ENCODE measurements around the gene MLXIP.
"Not testable (repeated sequence)": the region's sequence is repeated elsewhere in the genome, so short reads cannot be mapped to it uniquely, and the experiment has no call there.

The MLXIP gene

GRCh38 chr12:122094735-122095631, 16.4 kb downstream of the MLXIP start:
- DNase-seq (ENCODE audit: low read depth in 1 of 2, low spot score in 1 of 2) = no peak

DNA sequence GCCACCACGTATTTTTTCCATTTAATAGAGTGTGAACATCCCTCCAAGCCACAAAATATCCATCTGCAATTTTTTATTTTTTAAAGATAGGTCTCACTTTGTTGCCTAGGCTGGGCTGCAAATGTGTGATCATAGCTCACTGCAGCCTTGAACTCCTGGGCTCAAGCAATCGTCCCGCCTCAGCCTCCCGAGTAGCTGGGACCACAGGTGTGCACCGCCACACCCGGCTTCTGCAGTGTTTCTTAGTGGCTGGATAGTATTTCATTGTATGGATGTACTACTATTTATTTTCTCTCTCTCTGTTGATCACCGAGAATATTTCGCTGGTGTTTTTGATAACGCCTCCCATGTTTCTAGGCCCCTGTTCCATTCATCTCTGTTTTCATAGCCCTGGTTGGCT, 17.5 kb downstream of the MLXIP start:
- no peak for DNase-seq (ENCODE audit: low read depth in 1 of 2, low spot score in 1 of 2)

DNA sequence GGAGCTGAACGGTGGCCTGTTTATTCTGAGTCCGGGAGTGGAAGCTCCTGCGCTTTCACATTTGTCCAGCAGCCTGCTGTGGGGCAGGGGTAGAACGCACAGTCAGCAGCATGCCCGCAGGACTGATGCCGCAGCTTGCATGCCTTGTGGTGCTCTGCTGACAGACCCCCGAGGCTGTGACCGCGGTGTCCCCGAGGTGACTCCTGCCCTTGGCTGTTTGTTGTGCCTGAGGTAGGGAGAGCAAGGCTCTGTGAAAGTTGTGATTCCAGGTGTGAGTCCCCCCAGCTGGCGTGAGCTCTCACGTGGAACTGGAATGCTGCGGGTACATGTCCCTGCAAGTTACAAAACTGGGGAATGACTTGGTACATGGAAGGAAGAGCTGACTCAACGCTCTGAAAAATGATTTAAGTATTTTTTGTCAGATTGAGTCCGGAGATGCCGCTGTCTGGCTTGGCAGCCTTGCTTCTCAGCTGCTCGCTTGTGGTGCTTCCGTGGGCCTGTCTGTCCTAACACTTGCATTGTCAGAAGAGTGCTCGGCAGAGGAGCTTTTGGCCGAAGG, 18.1 kb downstream of the MLXIP start:
- DNase-seq (ENCODE audit: low read depth in 1 of 2, low spot score in 1 of 2) = no peak

DNA sequence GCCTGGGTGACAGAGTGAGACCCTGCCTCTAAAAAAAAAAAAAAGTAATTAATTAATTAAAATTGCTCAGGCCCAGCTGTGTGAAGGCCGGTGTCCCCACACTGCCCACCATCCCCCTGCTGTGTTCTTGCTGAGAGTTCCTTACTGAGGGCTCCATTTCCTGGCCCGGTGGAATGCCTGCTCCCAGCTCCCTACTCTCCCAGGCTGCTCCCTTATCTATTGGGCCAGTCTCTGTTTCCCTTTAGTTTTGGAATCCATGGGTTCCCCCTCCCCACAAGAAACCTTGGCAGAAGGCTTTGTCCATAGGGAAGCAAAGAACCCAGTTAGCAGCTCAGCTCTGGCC, 19.0 kb downstream of the MLXIP start:
- no peak for DNase-seq (ENCODE audit: low read depth in 1 of 2, low spot score in 1 of 2)

GRCh38 chr12:122097927-122098756, 19.6 kb downstream of the MLXIP start:
- DNase-seq (ENCODE audit: low read depth in 1 of 2, low spot score in 1 of 2) = no peak

DNA sequence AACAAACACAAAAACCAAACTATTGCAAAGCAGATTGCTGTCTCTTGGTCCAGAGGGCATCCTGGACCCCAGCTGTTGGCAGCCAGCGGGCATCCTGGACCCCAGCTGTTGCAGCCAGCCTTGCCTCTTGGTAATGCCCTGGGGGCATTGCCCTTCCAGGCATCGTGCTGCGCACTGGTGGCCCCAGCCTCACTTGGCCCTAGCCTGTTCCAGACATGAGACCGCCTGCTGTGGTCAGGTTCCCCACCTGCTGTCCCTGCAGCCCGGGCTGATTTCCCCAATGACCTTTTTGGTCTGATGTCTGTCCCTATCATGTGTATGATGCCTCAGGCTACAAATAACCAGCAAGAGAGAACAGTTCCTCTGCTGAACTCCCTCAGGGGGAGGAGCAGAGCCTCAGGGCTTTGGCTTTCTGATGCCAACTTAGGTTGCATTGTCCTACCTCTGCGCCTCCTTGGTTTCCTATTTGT, 20.8 kb downstream of the MLXIP start:
- DNase-seq (ENCODE audit: low read depth in 1 of 2, low spot score in 1 of 2) = no peak

GRCh38 chr12:122099856-122100255, 21.3 kb downstream of the MLXIP start:
- DNase-seq (ENCODE audit: low read depth in 1 of 2, low spot score in 1 of 2) = no peak

DNA sequence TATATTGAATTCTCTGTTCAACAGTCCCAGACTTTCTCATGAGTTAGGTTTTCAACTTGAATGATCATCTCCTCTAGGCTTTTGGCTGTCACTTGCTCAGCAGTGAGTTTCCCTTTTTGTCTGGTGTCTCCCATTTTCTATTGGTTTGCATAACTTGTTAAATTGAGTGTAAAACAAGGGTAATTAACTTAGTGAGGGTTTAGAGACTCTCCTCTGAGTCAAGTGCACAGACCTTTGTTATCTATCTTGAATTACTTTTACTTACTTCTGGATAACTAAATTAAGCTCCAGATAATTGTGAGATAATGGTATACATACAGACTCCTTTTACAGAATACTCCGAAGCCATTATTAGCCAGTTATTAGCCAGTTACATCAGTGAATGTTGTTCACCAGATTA, 22.0 kb downstream of the MLXIP start:
- no peak for DNase-seq (ENCODE audit: low read depth in 1 of 2, low spot score in 1 of 2)

DNA sequence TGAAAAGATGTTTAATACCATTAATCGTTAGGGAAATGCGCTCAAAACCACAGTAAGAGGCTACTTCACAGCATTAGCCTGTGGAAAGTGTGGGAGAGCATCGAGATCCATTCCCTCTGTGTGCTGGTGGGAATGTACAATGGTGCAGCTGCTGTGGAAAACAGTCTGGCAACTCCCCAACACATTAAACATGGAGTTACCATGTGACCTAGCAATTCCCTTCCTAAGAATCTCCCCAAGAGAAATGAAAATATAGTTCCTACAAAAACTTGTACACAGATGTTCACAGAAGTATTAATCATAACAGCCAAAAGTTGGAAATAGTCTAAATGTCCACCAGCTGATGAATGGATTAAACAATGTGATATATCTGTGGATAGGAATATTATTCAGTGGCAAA, 23.8 kb downstream of the MLXIP start:
- DNase-seq (ENCODE audit: low read depth in 1 of 2, low spot score in 1 of 2) = no peak

DNA sequence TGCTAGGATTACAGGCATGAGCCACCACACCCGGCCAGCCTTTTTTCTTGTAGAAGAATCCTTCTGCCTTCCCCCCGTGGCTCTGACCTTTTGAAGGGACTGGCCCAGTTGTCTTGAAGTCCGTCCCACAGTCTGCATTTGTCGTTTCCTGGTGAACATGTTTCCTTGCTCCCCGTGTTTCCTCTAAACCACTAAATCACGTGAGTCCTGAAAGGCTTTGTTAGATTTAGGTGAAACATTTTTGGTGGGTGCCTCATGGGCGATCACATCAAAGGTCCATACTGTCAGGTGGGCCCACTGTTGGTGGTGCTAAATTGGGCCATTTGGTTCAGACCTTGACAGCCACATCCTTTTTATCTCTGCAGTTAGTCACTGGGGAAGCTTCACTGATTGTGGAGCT, 26.3 kb downstream of the MLXIP start:
- no peak for DNase-seq (ENCODE audit: low read depth in 1 of 2, low spot score in 1 of 2)

DNA sequence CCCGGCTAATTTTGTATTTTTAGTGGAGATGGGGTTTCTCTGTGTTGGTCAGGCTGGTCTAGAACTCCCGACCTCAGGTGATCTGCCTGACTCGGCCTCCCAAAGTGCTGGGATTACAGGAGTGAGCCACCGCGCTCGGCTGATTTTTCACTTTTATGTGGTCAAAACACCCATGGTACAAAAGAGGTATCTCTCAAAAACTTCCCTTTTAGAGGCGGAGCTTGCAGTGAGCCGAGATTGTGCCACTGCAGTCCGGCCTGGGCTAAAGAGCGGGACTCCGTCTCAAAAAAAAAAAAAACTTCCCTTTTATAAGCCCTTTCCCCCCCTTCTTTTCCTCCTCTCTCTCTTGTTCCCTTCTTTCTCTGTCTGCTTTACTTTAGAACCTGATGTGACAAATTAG, 26.9 kb downstream of the MLXIP start:
- DNase-seq (ENCODE audit: low read depth in 1 of 2, low spot score in 1 of 2) = not testable (repeated sequence)

- no peak for DNase-seq (ENCODE audit: low read depth in 1 of 2, low spot score in 1 of 2)
These were observed 28.3 kb downstream of the MLXIP start for GRCh38 chr12:122106843-122107242.

DNA sequence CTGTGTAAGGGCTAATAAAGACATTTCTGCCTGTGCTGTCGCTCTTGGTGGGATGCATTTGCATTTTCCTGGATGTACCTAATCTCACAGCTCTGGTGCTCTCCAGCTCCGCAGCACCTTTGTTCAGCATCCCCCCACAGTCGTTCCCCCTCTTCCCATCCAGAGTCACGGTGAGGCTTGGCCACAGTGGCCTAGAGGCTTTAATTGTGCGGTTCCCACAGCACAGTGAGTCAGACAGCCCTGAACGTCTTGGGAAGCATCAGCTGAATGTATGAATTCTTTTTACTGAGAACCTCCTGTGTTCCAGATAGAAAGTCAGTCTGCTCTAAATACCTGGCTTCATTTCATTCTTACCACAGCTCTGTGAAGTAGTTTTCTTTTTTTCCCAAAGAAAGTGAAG, 28.7 kb downstream of the MLXIP start:
- DNase-seq (ENCODE audit: low read depth in 1 of 2, low spot score in 1 of 2) = no peak

DNA sequence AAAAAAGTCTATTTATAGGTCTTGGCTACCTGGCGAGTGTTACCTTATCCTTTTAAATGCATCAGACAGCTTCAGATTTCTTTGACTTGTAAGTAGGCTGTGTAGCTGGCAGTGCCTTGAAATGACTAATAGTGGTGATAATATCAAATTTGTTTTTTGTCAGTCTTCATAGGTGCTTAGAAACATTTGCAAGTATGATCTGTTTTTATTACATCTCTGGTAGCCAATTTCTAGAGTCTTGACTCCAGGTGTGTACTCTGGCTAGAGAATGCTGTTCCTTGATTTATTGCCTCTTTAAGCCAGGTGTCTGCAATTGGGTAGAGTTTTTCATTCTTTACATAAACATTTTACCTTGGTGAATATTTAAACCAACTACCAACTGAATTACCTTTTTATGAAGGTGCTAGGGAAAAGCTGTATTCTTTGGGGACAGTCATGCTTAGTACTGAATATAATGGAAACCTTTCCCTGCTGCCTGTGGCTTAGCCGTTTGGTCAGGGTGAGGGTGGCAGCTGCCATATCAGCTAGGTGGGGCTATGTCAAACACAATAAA, 32.6 kb downstream of the MLXIP start:
- no peak for DNase-seq (ENCODE audit: low read depth in 1 of 2, low spot score in 1 of 2)

GRCh38 chr12:122116707-122117535, 38.4 kb downstream of the MLXIP start:
- DNase-seq (ENCODE audit: low read depth in 1 of 2, low spot score in 1 of 2) = no peak

GRCh38 chr12:122117979-122118378, 39.4 kb downstream of the MLXIP start:
- no peak for DNase-seq (ENCODE audit: low read depth in 1 of 2, low spot score in 1 of 2)

- not testable (repeated sequence) for DNase-seq (ENCODE audit: low read depth in 1 of 2, low spot score in 1 of 2)
These were observed 42.8 kb downstream of the MLXIP start for GRCh38 chr12:122121341-122121740.

DNA sequence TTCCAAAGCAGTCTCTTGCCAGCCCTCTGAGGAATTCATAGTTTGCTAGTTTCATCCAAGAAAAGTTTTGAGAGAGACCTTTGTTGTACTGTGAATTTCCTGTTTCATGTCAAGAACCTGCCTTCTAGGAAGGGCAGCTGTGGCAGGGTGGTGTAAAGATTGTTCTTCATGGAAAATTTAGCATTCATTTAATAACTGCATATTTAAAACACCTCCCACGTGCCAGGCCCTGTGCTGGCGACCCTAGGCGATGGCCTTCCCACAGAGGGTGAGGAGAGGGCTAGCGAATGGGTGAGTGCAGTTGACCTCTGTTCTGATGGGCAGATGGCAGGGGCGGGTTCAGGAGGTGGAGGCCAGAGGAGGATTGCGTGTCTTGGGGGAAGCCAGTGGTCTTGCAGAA, 43.2 kb downstream of the MLXIP start:
- DNase-seq (ENCODE audit: low read depth in 1 of 2, low spot score in 1 of 2) = no peak

DNA sequence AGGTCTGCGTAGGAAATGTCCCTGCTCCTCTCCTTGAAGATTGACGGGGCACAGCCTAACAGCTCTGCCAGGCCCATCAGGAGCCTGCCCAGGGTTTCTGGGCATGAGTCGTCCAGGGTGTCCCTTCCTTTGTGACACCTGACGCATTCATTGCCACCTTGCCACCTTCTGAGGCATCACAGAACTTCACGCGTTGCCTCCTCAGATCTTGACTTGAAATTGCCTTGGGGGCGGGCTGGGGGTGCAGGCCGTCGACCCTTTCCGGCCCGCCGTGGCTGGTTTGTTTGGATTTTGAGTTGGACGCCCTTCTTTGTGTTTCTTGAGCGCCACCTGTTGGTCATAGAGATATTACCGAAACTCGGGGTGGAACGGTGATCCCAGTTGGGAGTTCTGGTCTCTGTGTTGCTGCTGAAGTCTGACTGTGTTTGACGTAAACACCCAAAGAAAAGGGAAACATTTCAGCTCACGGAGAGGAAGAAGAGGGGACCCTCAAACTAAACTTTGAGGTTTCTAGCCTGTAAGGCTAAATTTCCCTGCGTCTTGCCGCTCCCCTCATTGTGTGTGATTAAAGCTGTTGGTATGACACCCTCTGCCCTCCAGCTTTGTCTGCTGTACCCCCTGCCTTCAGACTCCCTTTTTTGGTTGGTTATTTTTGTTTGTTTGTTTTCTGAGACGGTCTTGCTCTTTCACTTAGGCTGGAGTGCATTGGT, 44.6 kb downstream of the MLXIP start:
- DNase-seq (ENCODE audit: low read depth in 1 of 2, low spot score in 1 of 2) = peak; percentile 38 to 42

GRCh38 chr12:122123761-122124145, 45.2 kb downstream of the MLXIP start:
- no peak for DNase-seq (ENCODE audit: low read depth in 1 of 2, low spot score in 1 of 2)

All from activated T-helper 1 cell treated with anti-CD3 and anti-CD28 coated beads, Interleukin-2, amount 50 U/mL, for 16 hours (primary cell).